HG02642 (cell line): ENCODE results near the gene SCO2.
"Not testable (repeated sequence)": the region's sequence is repeated elsewhere in the genome, so short reads cannot be mapped to it uniquely, and the experiment has no call there.

Experiments used
- ATAC-seq: cut with Tn5 transposase; IDR thresholded peaks from one replicate; pipeline ENCODE4 v1.9.1; 2021; ENCODE audit warnings: mild to moderate bottlenecking; ENCODE audit not compliant: unreplicated experiment, poor library complexity

Gene SCO2

DNA sequence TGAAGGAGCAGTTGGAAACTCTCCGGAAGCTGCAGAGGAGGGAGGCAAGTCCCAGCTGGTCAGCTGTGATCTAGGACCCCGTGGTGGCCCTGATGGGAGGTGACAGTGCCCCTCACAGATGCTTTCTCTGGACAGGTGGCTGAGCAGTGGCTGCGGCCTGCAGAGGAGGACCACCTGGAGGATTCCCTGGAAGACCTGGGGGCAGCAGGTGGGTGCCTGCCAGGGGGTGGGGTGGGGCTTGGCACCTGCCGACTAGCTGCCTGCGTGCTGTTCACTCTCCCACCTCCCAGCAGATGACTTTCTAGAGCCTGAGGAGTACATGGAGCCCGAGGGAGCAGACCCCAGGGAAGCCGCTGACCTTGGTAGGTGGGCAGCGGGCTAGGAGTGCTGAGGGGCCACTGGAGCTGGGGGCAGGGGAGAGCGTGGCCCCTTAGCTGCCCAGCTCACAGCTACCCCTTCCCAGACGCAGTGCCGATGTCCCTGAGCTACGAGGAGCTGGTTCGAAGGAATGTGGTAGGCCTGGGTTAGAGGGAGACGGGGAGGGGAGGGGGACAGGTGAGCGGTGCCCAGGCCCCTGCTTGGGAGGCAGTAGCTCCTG is 3.1 kb downstream of the SCO2 start:
- no peak for ATAC-seq

DNA sequence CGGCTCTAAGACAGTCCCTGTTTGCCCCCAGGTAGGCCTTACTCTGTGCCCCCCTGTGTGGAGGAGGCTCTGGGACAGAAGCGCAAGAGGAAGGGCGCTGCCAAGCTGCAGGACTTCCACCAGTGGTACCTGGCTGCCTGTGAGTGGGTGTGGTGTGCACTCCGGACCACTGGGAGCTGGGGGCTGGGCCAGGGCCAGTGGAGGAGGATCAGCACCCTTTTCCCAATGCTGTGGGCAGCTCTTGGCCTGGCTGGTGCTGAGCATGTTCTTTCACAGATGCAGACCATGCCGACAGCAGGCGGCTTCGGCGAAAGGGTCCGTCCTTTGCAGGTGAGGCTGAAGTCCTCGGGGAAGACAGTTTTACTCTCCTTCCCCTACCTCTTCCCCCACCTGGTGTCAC is 3.7 kb downstream of the SCO2 start:
- ATAC-seq, result no peak

DNA sequence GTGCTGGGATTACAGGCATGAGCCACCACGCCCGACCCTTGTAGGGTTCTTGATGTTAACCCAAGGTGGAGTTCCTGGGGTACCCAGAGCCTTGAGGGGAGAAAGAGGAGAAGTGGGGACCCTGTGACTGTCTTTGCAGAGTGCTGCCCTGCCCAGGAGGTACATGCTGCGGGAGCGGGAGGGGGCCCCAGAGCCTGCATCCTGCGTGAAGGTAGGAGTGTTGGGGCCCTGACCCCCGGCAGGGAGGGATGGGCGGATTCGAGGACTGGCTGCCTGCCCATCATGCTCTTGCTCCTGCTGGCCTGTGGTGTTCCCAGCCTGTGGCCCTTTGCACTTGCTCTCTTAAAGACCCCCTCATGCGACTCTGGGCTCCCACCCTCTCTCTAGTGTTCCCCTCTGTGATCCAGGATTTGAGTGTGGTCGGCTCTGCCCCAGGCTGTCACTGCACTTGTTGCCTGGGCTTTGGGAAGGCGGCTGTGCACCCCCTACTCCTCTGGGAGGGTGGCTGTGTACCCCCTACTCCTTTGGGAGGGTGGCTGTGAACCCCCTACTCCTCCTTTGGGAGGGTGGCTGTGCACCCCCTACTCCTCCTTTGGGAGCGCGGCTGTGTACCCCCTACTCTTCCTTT is 4.5 kb downstream of the SCO2 start:
- no peak for ATAC-seq

DNA sequence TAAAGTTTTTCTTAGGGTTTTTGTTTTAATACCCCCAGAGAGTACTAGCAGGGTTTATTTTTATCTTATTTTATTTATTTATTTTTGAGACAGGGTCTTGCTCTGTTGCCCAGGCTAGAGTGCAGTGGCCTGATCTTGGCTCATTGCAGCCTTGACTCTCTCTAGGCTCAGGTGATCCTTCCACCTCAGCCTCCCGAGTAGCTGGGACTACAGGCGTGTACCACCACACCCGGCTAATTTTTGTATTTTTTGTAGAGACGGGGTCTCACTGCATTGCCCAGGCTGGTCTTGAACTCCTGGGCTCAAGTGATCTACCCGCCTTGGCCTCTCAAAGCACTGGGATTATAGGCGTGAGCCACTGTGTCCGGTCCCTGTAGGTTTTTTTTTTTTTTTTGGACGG is 5.2 kb downstream of the SCO2 start:
- ATAC-seq, result not testable (repeated sequence)

DNA sequence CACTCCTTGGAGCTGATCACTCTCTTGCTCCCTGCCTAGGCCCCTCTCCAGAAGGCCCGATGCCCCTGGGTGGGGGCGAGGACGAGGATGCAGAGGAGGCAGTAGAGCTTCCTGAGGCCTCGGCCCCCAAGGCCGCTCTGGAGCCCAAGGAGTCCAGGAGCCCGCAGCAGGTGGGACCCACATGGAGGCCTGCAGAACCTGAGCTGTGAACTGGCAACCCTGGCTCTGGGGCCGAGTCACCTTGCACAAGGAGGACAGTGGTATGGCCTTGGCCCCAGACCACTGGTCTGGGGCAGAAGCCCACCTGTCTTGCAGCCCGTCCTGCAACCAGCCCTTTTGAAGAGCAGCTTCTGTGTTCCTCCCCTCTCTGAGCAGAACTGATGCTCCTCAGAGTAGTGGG is 6.2 kb downstream of the SCO2 start:
- no peak for ATAC-seq

DNA sequence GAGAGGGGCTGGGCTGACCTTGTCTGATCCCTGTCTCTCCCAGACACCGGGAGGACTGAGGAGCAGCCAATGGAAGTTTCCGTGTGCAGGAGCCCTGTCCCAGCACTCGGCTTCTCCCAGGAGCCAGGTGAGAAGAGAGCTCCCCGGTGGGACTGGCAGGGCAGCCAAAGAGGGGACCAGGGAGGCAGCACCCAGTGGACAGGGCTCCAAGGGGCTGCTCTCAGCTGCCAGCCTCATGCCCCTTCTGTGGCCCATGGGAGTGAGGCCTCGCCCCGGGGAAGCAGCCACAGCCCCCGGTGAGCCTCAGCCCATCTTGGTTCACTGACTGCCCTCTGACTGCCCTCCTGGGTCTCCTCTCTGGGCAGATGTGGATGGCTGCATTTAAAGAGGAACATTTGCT is 6.8 kb downstream of the SCO2 start:
- no peak for ATAC-seq

DNA sequence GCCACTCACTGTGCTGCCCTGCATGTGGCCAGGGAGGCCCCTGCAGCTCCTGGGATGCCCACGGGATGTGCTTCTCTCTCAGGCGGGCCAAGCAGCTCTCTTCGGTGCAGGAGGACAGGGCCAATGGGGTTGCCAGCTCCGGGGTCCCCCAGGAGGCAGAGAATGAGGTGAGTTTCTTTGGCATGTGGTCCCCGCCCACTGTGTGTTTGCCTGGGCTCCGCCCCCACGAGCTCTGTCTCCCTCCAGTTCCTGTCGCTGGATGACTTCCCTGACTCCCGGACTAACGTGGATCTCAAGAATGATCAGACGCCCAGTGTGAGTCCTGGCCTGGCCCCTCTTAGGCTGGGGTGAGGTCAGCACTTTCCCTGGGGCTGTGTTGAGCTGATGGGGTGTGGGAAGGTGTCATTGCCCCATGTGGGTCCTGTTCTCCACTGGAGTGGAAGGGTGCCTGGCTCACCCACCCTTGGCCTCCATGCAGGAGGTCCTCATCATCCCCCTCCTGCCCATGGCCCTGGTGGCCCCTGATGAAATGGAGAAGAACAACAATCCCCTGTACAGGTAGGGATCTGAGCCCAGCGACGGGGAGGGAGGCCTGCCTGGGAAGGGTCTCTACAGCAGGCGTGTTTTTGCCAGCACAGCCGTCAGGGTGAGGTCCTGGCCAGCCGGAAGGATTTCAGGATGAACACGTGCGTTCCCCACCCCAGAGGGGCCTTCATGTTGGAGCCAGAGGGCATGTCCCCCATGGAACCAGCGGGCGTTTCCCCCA is 7.7 kb downstream of the SCO2 start:
- no peak for ATAC-seq

DNA sequence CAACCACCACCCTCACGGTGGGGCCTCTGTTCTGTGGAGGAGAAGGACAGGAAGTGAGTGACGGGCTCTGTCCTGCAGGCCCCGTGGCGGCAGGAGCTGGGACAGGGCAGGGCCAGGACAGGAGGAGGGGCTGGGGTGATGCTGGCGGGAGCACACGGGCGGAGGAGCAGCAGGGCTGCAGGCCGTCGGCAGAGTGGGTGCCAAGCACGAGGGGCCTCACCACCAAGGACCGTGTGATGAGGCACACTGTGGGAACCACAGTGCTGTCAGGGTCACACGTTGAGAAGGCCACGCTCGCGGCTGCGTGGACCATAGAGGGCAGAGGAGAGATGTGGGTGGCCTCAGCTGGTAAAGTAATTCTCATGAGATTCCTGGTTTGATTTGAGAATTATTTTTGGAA is 8.5 kb downstream of the SCO2 start:
- ATAC-seq, result no peak

DNA sequence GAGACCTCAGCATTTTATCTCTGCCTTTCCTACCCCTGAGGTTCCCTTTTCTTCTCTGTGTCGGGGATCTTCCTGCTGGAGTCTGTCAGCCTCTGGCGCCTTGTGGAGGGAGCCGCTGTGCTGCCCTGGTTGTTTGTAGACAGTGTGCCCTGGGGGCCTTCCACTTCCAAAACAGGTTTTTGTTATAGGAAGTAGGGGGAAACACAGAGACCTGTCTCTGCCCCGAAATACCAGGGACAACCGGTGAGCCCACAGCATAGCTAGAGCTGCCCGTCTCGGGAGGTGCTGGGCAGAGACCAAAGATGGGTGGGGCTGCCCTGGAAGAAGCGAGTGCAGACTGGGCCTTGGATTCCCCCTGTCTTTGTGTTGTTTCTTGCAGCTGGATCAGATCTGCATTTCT is 9.3 kb downstream of the SCO2 start:
- ATAC-seq, result no peak

DNA sequence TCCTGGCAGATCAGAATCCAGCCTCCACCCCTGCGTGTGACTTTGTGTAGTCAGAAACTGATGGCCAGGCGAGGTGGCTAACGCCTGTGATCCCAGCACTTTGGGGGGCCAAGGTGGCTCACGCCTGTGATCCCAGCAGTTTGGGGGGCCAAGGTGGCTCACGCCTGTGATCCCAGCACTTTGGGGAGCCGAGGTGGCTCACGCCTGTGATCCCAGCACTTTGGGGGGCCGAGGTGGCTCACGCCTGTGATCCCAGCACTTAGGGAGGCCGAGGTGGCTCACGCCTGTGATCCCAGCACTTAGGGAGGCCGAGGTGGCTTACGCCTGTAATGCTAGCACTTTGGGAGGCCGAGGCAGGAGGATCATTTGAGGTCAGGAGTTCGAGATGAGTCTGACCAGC is 12.2 kb downstream of the SCO2 start:
- no peak for ATAC-seq

DNA sequence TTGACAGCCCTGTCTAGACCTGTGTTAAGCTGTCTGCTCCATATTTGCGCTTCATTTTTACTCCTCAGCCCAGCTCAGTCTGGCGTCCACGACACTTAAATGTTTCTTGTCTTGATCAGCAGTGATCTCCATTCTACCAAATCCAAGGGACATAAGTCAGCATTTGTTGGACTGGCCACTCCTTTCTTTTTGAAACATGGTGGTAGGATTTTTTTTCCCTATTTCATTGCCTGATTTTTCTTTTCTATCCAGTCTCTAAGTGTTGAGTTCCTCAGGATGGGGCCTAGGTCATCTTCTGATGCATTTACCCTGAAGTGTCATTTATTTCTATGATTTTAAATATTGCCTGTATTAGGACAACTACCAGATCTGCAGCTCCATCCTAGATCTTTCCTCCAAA is 16.5 kb downstream of the SCO2 start:
- no peak for ATAC-seq

DNA sequence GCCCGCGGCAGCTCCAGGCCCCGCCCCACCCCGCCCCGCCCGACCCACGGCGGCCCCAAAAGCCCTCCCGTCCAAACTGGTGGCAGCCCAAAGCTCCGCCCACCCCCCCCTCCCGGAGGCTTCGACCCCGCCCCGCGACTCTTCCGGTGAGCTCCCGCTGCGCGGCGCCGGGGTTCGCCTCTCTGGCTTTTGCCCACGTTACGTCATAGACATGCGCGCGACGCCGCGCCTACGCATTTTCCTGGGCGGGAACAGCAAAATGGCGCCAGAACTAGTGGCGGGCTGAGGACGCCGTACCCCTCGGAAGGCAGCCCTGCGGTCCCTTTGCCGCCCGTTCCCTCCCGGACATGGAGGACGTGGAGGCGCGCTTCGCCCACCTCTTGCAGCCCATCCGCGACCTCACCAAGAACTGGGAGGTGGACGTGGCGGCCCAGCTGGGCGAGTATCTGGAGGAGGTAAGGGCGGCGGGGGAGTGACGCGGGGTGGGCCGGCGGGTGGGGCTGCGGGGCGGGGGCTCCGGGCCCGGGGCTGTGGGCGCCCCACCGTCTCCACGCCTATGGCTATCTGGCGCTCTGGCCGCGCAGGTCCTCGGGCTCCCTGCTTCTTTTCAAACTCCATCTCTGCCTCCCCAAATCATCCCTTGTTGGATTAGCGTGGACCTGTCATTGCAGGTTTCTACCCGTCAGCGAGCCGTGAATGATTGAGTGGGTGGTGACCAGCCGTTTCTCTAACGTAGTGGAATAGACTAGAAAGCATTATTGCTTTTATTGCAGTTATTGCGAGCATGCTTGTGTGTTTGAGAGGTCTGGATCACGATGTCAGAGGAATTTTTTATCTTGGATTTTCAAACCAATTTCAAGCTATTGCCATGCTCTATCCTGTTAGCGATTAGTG is 17.2 kb downstream of the SCO2 start, which contains the start of gene NCAPH2:
TSS of gene NCAPH2 (plus strand) at position 234 of the 894 bp plus-strand sequence. CDS start at position 348, 114 bp downstream.
- ATAC-seq, result peak; percentile 74

DNA sequence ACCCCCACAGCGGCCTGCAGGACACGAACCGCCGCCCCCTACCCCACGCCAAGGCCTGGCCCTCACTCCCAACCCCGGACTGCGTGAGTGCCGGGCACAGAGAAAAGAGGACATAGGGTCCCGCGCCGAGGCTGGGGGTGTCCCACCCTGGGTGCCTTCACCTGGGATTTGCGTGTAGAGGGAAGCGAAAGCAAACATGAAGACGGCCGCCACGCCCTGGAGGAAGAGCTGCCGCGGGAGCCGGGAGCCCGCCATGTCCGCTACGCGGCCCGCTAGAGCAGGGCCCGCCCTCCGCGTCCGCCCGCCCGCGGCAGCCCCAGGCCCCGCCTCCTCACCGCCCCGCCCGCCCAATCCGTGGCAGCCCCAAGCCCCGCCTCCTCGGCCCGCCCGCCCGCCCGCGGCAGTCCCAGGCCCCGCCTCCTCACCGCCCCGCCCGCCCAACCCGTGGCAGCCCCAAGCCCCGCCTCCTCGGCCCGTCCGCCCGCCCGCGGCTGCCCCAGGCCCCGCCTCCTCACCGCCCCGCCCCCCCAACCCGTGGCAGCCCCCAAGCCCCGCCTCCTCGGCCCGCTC is 17.9 kb downstream of the SCO2 start, which contains the start of gene LMF2:
TSS of gene LMF2 (minus strand) at position 282 of the 570 bp plus-strand sequence. CDS start at position 255, 27 bp downstream.
- ATAC-seq, result peak; percentile 66

DNA sequence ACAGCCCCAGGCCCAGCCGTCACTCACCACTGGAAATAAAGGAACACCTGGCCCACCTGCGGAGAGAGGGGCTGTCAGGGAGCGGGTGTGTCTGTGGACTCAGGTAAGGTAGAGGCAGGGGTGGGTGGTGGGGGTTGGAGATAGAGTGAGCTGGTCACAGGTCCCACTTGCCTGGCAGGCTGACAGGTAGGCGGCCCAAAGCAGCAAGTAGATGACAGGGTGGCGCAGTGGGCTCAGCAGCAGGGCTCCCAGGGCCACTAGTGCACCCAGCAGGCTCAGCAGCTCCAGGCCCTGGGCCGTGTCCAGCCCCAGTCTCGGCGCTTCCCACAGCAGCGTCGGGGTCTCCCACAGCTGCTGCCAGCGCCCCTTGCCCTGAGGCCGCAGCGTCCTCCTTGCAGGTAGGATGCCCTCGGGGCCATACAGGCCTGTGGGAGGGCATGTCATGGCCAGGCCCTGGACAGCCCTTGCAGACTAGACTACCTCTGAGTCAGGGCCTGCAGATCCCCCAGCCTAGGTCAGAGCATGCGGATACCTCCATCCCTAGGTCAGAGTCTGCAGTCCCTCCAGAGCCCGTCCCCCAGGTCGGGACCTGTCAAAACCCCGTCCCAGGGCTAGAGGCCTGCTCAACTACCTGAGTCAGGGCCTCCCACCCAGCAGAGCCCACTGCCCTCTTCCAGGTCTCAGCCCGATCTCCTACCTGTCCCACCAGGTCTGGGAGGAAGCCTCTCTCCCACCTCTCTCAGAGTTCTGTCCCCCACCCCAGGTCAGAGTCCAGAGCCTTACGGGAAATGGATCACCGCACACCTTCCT is 18.6 kb downstream of the SCO2 start:
- peak; percentile 7 for ATAC-seq

DNA sequence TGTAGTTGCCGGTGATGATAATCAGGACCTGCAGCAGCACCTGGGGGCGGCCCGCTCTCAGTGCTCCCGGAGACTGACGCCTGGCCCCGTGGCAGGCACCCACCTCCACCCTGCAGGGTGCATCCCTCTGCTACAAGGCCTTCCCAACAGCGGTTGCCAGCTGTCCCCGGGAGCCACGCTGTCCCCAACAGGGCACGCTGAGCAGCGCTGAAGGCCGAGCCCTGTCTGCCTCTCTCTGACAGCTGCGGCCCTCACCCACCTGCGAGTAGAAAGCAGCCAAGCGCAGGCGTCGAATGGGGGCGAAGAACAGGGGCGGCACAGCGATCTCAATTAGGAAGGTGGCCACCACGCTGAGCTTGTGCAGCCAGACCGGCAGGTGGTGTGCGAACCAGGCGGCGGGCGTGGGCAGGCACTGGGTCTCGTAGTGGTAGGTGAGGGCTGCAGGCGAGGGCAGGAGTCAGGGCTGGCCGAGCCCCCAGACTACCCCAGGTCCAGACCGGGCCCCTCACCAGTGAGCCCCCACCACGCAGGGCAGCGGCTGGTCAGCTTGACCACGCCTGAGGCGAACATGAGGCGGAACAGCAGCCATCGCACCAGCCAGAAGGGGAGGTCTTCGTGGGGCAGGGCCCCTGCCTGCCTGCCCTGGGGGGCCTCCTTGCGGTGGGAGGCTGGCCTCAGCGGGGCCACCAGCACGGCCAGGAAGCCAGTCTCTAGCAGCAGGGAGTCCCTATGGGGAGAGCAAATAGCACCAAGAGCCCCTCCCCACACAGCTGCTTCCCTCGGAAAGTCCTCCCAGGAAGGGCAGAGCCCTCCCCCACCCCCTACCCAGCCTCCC is 19.4 kb downstream of the SCO2 start:
- no peak for ATAC-seq

DNA sequence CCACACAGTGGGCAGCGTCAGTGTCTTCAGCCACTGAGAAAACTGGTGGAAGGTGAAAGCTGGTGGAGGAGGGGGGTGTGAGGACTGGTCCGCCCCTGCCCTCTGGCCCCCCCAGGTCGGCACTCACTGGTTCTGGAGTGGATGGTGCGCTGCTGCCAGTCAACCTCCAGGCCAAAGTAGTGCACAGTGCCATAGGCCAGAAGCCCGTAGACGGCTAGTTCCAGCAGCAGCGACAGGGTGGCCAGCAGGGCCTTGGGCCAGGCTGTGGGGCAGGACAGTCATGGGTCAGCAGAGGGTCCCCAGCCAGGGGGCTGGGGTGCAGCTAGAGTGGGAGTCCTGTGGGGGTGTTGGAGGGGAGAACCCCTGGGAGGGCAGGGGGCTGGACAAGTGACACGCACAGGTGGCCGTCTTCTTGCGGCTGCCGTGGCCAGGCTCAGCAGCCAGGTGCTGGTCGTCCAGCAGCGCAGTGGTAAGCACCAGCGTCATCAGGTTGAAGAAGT is 20.1 kb downstream of the SCO2 start:
- ATAC-seq, result no peak

DNA sequence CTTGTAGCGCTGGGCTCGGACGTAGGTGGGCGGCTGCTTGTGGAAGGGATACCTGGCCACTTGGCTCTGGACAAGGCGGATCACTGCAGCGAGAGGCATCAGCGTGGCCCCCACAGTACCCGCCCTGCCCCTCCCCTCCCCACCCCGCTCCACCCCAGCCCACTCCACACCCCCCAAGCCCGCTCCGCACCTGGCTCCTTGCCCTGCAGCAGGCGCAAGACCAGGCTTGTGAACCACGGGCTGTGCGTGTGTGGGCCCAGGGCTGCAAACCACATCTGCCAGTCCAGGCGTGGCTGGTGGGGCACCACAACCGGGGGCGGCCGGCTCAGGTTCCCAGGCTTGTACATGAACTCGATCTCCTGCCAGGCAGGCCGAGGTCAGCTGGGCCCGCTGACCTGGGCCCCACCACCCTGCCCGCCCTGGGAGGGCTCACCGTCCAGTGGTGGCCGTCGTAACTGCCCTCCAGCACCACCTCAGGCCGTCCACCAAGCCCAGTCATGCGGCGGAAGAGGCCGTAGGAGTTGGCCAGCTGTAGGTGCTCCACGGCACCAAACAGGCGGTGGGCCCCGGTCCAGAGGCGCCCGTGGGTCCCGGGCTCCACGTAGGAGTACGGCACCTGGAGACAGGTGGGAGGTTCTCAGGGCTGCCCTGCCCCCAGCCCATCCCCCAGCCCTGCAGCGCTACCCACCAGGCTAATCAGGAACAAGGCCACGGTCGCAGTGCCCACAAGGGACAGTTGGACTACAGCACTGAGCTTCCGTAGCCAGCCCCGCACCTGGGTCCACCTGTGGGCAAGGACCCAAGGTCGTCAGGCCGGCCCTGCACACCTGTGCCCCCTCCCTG is 20.8 kb downstream of the SCO2 start:
- ATAC-seq, result no peak
